Activated gamma-delta T cell (primary cell): ENCODE results near the gene CRIM1.

Source experiments
- DNase-seq: peaks from one replicate; lab custom pipeline; 2025; lab: John Stamatoyannopoulos, UW

CRIM1 gene

GRCh38 chr2:36423619-36424120 lies 68.1 kb downstream of the CRIM1 start:
- no peak for DNase-seq

GRCh38 chr2:36425608-36426355 lies 70.2 kb downstream of the CRIM1 start:
- DNase-seq, result no peak

- DNase-seq, result no peak
These were observed 72.2 kb downstream of the CRIM1 start for GRCh38 chr2:36427790-36428243.

- no peak for DNase-seq
These were observed 75.0 kb downstream of the CRIM1 start for GRCh38 chr2:36430549-36430948.

- no peak for DNase-seq
These were observed 76.9 kb downstream of the CRIM1 start for GRCh38 chr2:36432479-36432878.

GRCh38 chr2:36433311-36434217 lies 78.0 kb downstream of the CRIM1 start:
- no peak for DNase-seq

GRCh38 chr2:36438449-36438977 lies 82.9 kb downstream of the CRIM1 start:
- no peak for DNase-seq

GRCh38 chr2:36439084-36439483 lies 83.5 kb downstream of the CRIM1 start:
- no peak for DNase-seq

- no peak for DNase-seq
These were observed 85.6 kb downstream of the CRIM1 start for GRCh38 chr2:36441065-36441625.

- DNase-seq, result no peak
These were observed 86.2 kb downstream of the CRIM1 start for GRCh38 chr2:36441816-36442215.

- no peak for DNase-seq
These were observed 88.8 kb downstream of the CRIM1 start for GRCh38 chr2:36444216-36444936.

GRCh38 chr2:36445185-36445866 lies 89.7 kb downstream of the CRIM1 start:
- no peak for DNase-seq

- DNase-seq, result no peak
These were observed 90.7 kb downstream of the CRIM1 start for GRCh38 chr2:36446294-36446693.

- DNase-seq, result no peak
These were observed 93.6 kb downstream of the CRIM1 start for GRCh38 chr2:36449213-36449612.

- DNase-seq, result no peak
These were observed 94.4 kb downstream of the CRIM1 start for GRCh38 chr2:36449943-36450392.

GRCh38 chr2:36450466-36451196 lies 95.1 kb downstream of the CRIM1 start:
- DNase-seq, result no peak

GRCh38 chr2:36451512-36451911 lies 95.9 kb downstream of the CRIM1 start:
- no peak for DNase-seq

GRCh38 chr2:36452260-36452659 lies 96.7 kb downstream of the CRIM1 start:
- no peak for DNase-seq

- no peak for DNase-seq
These were observed 98.1 kb downstream of the CRIM1 start for GRCh38 chr2:36453652-36454051.

GRCh38 chr2:36455011-36455410 lies 99.4 kb downstream of the CRIM1 start:
- DNase-seq, result no peak
